Neural crest cell (in vitro differentiated cells): ENCODE measurements around the gene MTHFD2. TPM values are rescaled to one million over a fixed set of nuclear protein-coding genes. Genes with fewer than 3 reads are reported as not detected.
A peak's percentile ranks its signal among the peaks of the same experiment; 100 is the strongest.

Source experiments
- DNase-seq: peaks from one replicate; pipeline ENCODE4 v3.0.0; 2021; ENCODE audit warnings: low read depth, mixed read lengths, low spot score
- H3K27ac Mint-ChIP-seq: one replicate; pipeline ENCODE4 v1.8.0; 2021; ENCODE audit warnings: mild to moderate bottlenecking, mixed read lengths; ENCODE audit not compliant: unreplicated experiment
- H3K27me3 Mint-ChIP-seq: 2 replicates; pipeline ENCODE4 v1.8.0; 2021; ENCODE audit warnings: low read depth, mild to moderate bottlenecking, mixed read lengths
- H3K36me3 Mint-ChIP-seq: 2 replicates; pipeline ENCODE4 v1.8.0; 2021; ENCODE audit warnings: low read depth, mild to moderate bottlenecking, mixed read lengths
- H3K4me1 Mint-ChIP-seq: 2 replicates; pipeline ENCODE4 v1.8.0; 2021; ENCODE audit warnings: mixed read lengths
- H3K4me3 Mint-ChIP-seq: one replicate; pipeline ENCODE4 v1.8.0; 2021; ENCODE audit warnings: mild to moderate bottlenecking, mixed read lengths
- H3K9me3 Mint-ChIP-seq: 2 replicates; pipeline ENCODE4 v1.8.0; 2021; ENCODE audit warnings: mixed read lengths
- total RNA-seq: library from RNA; stranded (reverse); gene quantifications from 2 replicates; pipeline ENCODE4 v1.2.1, GENCODE V29; 2021
- TF ChIP-seq, protein P1 (sequence below): fragments of 200-600 bp; sonication (generic); conservative IDR thresholded peaks from 2 replicates; pipeline ENCODE4 v1.5.0; 2021; ENCODE audit warnings: antibody characterized with exemption, mild to moderate bottlenecking

Gene MTHFD2
- total RNA-seq, 1 donor from 2014 or later, result 101 TPM

DNA sequence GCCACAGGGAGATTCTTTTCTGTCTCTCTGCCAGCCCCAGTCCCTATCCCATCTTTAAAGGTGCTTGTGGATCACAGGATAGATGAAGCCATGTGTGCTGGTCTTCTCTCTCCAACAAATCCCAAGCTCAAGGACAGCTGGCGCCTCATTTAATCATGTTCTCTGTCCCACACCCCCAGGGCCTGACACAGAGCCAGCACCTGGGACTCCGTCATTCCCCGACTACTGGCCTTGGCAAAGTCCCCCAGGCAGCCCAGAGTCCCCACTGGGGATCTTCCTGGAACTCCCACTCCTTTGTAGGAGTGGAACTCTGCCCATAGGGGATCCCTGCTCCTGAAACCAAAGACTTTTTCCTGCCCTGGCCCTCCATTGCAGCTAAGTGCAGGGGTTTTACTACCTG lies 60.8 kb downstream of the MTHFD2 start:
- DNase-seq, result no peak
- TF ChIP-seq, protein P1, sequence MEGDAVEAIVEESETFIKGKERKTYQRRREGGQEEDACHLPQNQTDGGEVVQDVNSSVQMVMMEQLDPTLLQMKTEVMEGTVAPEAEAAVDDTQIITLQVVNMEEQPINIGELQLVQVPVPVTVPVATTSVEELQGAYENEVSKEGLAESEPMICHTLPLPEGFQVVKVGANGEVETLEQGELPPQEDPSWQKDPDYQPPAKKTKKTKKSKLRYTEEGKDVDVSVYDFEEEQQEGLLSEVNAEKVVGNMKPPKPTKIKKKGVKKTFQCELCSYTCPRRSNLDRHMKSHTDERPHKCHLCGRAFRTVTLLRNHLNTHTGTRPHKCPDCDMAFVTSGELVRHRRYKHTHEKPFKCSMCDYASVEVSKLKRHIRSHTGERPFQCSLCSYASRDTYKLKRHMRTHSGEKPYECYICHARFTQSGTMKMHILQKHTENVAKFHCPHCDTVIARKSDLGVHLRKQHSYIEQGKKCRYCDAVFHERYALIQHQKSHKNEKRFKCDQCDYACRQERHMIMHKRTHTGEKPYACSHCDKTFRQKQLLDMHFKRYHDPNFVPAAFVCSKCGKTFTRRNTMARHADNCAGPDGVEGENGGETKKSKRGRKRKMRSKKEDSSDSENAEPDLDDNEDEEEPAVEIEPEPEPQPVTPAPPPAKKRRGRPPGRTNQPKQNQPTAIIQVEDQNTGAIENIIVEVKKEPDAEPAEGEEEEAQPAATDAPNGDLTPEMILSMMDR, result no peak
- Mint-ChIP-seq H3K27ac (no peak overlapping the region), H3K9me3 (no peaks in the 10 kb centered on the region), H3K36me3 (no peaks in the 10 kb centered on the region), H3K4me3 (no peak overlapping the region), H3K4me1 (peaks cover 9% of the 10 kb centered on the region), H3K27me3 (no peaks in the 10 kb centered on the region)

- no peak for DNase-seq
- Mint-ChIP-seq H3K36me3 (no peaks in the 10 kb centered on the region), H3K9me3 (no peaks in the 10 kb centered on the region), H3K4me1 (peaks cover 9% of the 10 kb centered on the region), H3K27me3 (no peaks in the 10 kb centered on the region), H3K4me3 (no peak overlapping the region), H3K27ac (no peak overlapping the region)
- TF ChIP-seq, protein P1, result no peak
Observed at GRCh38 chr2:74259733-74260132, 61.3 kb downstream of the MTHFD2 start.

- H3K4me3 Mint-ChIP-seq, result no peak overlapping the region
- TF ChIP-seq, protein P1, result no peak
- H3K27me3 Mint-ChIP-seq, result no peaks in the 10 kb centered on the region
- H3K36me3 Mint-ChIP-seq, result no peaks in the 10 kb centered on the region
- no peaks in the 10 kb centered on the region for H3K9me3 Mint-ChIP-seq
- DNase-seq, result no peak
- H3K4me1 Mint-ChIP-seq, result peaks cover 9% of the 10 kb centered on the region
- peak overlapping the region; percentile 76 for H3K27ac Mint-ChIP-seq
Observed at GRCh38 chr2:74260495-74260894, 62.1 kb downstream of the MTHFD2 start.

DNA sequence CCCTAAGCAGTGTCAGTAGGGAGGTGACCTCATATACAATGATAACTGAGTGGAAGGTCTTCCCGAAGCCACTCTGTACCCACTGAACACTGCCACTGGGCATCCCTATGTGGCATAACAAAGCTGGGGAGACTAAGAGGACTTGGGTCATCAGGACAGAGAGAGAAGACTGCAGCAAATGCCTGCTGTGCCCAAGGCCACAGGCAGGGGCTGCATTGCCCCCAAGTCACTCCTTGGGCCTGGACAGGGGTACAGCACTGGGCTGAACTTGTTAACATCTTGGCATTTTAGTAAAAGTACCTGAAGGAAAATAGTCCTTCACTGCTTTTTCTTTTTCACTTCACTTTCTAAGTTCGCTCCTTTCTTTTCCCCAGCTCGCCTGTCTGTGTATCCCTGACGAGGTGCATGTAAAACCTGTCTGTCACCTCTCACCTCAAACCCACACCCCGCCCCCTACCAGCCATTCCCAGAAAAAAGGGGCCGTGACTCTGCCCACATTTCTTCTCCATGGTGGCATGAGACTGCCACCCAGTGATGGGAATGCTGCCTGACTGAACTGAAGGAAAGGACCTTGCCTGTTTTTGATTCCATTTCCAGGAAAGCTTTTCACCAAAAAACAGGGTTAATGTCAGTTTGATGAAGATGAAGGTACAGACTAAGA lies 62.9 kb downstream of the MTHFD2 start:
- H3K27me3 Mint-ChIP-seq, result no peaks in the 10 kb centered on the region

DNA sequence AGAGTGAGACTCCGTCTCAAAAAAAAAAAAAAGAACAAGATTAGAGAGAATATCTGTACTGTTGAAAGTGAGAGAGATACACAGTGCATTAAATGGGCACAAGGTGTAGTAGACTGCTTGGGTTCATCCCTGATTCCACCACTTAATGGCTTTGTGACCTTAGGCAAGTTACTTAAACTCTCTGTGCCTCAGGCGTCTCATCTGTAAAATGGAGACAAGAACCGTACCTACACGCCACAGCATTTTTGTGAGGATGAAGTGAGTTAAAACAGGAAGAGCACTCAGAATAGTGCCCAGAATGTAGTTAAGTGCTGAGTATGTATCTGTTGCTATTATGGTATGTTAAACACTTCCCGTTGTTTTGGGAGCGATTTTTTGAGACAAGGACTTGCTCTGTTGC lies 64.3 kb downstream of the MTHFD2 start:
- H3K27ac Mint-ChIP-seq, result no peak overlapping the region
- TF ChIP-seq, protein P1, result no peak
- H3K27me3 Mint-ChIP-seq, result no peaks in the 10 kb centered on the region
- no peaks in the 10 kb centered on the region for H3K9me3 Mint-ChIP-seq
- peaks cover 9% of the 10 kb centered on the region for H3K4me1 Mint-ChIP-seq
- no peak for DNase-seq
- H3K36me3 Mint-ChIP-seq, result no peaks in the 10 kb centered on the region
- H3K4me3 Mint-ChIP-seq, result no peak overlapping the region

More for the DNA sequence above, 62.9 kb downstream of the MTHFD2 start:
- TF ChIP-seq, protein P1, result no peak
- DNase-seq, result no peak
- Mint-ChIP-seq H3K4me3 (no peak overlapping the region), H3K36me3 (no peaks in the 10 kb centered on the region), H3K4me1 (peaks cover 9% of the 10 kb centered on the region), H3K9me3 (no peaks in the 10 kb centered on the region), H3K27ac (no peak overlapping the region)
